Ovary (tissue), 3 donors: ENCODE data around the gene SCYGR5.

Source experiments
- EP300 ChIP-seq: sonication (generic); formaldehyde crosslinking; IDR thresholded peaks from one replicate; pipeline ENCODE4 v1.6.1; 2017; ENCODE audit warnings: antibody characterized with exemption
- POLR2A ChIP-seq: fragments of 450-650 bp; IDR thresholded peaks from one replicate; pipeline ENCODE4 v1.6.1; 2017; ENCODE audit warnings: antibody characterized with exemption, mild to moderate bottlenecking, moderate library complexity
- TF ChIP-seq, protein P1 (sequence below), 3 donors: fragments of 450-650 bp in 2 of 3; fragments of 200-600 bp in 1 of 3; IDR thresholded peaks; one replicate each; pipeline versions ENCODE4 v1.5.1 to v1.8.0; 2016 to 2022; ENCODE audit warnings: antibody characterized with exemption in 3 of 3, mild to moderate bottlenecking in 1 of 3
- donor health status: DM: no; HTN: no; CAD: no.

DNA sequence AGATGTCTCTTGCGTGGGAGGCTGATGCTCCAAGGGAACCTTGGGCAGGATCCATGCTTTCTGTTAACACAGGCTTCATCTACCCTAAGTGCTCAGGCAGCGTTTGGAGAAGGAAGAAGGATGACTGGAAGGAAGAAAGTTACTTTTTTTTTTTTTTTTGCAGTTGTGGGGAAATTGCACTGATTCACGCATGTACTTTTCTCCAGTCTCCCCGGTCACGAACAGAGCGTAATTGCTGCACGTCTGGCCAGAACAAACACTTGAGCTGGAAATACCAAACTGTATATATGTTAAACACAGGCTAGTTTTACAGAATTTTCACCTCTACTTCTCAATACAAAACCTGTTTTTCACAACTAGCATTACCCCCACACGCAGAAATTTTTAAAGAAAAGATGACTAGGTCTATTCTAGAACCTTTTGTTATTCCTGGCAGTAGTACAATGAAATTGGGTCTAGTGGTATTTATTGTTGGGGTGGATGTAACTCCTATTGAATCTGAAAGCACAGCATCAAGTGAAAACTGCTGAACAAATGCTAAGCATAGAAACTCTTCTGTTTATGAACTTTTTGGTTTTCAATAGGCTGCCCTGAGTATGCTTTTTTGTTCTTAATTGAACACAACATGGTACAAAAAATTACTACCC lies 9.3 kb upstream of the SCYGR5 start:
- TF ChIP-seq, protein P1, sequence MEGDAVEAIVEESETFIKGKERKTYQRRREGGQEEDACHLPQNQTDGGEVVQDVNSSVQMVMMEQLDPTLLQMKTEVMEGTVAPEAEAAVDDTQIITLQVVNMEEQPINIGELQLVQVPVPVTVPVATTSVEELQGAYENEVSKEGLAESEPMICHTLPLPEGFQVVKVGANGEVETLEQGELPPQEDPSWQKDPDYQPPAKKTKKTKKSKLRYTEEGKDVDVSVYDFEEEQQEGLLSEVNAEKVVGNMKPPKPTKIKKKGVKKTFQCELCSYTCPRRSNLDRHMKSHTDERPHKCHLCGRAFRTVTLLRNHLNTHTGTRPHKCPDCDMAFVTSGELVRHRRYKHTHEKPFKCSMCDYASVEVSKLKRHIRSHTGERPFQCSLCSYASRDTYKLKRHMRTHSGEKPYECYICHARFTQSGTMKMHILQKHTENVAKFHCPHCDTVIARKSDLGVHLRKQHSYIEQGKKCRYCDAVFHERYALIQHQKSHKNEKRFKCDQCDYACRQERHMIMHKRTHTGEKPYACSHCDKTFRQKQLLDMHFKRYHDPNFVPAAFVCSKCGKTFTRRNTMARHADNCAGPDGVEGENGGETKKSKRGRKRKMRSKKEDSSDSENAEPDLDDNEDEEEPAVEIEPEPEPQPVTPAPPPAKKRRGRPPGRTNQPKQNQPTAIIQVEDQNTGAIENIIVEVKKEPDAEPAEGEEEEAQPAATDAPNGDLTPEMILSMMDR (IDR thresholded peaks at IDR 0.05) = no peak
- TF ChIP-seq EP300 (no peak), POLR2A (no peak)
